Muscle of back (tissue), 11 donors: ENCODE results near the gene ECT2L. TPM values are rescaled to one million over a fixed set of nuclear protein-coding genes. Genes with fewer than 3 reads are reported as not detected.

ENCODE experiments used
- DNase-seq, 3 donors: peaks; one replicate each; pipeline versions ENCODE4 v3.0.0 to v3.0.0-alpha.2; 2013
- polyA plus RNA-seq, 10 donors: library from polyadenylated mRNA; unstranded; fragments of 120-200 nt; gene quantifications; one replicate each; pipeline ENCODE4 v1.2.1, GENCODE V29; 2013; ENCODE audit not compliant: insufficient read length in 10 of 10

ECT2L gene
- polyA plus RNA-seq, 10 donors = 0.05 to 0.71 (median 0.23) TPM

DNA sequence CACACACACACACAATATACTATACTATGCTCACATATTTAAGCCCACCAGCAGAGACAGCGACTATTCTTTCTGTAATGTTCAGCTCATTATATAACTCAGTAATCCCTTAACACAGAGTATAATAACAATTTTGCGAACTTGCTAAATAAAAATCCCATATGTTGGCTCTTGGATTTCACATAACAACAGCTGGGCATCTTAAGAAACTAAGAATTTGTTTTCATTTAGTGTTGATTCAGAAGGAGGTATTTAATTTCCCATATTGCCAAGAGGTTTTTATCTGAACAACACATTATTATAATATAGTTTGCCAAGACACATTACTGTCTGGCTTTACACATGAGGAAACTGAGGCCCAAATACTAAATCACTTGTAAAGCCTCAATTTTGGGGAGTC lies 7.4 kb downstream of the ECT2L start:
- DNase-seq = peak in 2 of 3 donors; percentile 28 to 65

DNA sequence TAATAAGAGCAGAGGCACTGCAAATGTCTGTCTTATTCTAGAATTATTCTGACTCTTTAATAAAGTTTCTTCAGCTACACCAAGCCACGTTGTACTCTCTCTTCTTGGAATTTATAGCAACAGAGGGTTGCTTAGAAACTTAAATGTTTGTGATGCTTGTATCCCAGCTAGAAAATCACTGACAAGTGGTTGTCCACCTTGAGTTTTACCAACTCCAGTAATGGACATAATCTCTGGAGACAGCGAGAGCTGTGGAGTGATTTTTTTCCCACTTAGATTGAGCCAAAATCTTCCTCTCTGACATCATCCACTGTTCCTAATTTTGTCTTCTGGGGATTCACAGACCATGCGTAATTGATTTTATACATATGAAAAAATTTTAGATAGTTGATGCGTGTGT lies 8.0 kb downstream of the ECT2L start:
- DNase-seq = peak; percentile 72 to 89 (median 79)

DNA sequence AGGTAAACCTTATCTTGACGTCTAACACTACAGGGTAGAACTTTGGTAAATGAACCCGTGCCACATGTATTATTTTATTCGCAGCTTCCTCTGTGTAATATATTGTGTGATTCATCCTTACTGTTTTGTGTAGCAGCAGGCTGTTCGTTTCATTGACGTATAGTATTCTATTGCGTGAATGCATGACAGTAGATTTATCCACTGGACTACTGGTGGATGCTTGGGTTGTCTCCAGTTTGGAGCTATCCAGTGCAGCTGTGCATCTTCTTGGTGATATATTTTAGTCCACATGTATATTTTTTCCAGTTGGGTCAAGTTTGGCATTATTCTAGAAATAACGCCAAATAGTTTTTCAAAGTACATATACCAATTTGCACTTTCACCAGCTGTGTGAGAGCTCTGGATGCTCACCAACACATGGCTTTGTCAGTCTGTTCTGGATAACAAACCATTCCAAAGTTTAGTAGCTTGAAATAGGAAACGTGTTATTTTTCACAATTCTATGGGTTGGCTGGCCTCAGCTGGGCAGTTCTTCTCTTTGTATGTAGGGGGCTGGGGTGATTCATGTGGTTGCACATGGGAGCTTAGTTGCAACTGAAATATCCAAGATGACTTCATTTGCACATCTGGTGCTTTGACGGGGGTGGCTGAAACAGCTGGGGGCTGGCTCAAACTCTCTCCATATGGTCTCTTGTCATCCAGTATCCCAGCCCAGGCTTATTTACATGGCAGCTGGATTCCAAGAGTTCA lies 9.3 kb downstream of the ECT2L start:
- peak; percentile 70 to 90 (median 81) for DNase-seq

DNA sequence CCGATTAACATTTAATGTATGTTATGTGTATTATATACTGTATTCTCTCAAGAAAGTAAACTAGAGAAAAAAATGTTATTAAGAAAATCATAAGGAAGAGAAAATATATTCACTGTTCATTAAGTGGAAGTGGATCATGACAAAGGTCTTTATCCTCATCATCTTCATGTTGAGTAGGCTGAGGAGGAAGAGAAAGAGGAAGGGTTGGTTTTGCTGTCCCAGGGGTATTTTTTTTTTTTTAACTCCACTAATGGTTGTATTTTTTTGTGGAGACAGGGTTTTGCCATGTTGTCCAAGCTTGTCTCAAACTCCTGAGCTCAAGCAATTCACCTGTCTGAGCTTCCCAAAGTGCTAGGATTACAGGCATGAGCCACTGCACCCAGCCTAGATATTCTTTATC lies 11.0 kb downstream of the ECT2L start:
- DNase-seq = no peak

DNA sequence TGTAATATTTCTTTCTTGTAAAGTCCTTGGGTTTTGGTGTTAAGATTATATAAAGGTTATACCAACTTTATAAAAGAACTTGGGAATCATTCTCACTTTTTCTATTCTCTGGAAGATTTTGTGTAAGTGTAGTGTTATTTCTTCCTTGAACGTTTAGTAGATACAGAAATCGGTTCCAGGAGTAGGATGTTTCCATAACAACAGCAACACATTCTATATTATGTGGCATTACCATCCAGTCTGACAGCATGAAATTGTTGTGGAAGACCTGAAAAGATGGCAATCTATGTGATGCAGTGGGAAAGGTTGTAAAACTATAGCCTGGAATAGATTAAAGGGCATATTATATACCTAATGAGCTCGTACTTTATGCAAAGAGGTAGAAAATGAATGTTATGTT lies 13.8 kb downstream of the ECT2L start:
- no peak for DNase-seq

DNA sequence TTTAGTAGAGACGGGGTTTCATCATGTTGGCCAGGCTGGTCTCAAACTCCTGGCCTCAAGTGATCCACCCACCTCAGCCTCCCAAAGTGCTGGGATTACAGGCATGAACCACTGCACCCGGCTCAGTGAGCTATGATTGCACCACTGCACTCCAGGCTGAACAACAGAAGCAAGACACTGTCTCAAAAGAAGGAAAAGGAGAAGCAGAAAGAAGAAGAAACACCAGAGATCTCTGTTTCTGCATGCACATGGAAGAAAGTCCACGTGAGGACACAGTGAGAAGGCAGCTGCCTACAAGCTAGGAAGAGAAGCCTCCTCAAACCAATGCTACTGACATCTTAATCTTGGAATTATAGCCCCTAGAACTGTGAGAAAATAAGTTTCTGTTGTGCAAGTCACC lies 16.0 kb downstream of the ECT2L start:
- DNase-seq = no peak

DNA sequence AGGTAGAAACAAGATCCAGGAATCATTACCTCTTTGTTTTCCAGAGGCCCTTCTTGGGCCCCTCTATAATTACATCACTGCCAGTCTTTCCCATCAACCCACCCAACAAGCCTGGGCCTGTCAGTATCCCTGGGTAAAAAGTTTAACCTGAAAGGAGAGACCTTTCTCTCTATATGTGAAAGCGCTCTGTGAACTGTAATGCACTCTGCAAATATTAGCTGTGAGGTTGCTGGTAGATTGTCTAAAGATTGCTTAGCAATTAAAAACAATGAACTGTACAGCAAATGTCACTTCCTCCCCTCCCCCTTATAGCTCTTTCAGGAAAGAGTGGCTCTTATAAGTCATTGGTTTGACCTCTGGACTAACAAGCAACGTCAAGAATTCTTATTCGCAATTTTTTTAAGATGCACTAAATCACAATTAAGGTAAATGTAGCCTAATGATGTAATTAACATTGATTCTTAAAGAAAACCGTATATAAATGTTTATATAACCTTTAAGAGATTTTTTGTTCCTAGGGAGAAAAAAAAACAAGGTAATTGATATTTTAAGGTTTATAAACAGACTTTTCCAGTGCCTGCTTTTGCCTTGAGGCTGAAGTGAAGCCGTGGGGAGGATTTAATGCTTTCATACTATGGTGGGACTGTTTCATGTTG lies 18.4 kb downstream of the ECT2L start:
- DNase-seq = no peak

DNA sequence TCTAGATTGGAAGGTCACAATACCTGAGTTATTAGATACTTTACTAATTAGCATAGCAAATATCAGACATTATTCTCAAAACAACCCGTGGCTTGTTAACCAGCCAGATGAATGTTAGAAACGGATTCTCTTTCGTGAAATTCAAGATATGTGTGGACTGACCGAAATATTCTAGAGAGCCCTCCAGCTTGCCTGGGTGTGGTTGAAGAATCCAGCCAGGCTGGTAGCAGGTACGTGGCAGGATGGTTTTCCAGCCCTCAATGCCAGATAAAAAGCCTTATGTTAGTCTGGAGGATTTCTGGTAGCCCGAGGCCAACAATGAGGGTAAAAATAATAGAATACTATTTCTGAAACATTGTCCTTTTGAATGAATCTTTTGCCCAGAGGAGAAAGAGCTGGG lies 19.3 kb downstream of the ECT2L start:
- no peak for DNase-seq

DNA sequence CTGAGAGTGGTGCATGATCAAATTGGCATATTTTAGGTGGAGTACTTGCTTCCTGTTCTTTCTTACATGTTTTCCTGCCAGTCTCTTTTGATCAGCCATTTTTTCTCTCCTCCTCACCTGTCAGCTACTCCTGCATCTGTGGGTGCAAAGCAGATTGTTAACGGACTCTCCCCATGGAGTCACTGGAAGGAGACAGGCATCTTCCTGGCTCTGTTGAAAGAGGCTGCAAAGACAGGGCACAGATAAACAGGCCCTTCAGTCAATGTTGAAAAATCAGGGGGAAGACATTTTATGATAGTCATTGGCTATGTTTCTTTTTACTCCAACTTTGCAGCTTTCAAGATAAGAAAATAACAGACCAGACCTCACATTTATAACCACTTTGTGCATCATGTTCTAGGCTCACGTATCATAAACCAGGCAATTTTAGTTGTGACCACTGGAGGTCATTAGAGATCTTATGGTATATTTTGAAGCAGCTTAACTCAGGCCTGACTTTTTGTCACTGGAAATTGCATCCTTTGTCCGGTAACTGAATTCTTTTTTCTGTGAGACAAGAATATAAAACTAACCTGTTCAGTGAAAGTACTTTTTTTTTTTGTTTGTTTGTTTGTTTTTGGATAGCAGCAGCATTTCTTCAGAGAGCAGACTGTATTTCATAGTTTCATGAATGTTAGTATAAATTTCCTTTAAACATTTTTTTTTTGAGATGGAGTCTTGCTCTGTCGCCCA lies 20.1 kb downstream of the ECT2L start:
- DNase-seq = peak; percentile 59 to 76 (median 62)

DNA sequence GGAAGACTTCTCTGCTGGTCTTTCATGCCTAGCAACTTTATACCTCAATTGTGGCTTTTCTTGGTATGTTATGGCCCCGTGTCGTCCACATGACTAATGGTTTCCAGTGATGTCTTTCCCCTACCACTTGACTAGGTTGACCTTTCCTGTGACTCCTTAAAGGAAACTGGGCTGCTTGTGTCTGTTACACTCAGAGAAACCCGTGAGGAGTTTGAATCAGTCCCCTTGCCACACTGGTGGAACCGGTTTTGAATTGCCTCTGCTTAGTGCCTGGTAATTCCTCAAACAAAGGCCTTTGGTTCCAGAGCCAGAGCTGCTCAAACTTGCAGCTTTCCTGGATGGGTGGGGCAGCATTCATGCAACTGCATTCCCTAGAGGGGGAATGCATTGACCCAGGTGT lies 21.9 kb downstream of the ECT2L start:
- DNase-seq = peak in 1 of 3 donors; percentile 39

DNA sequence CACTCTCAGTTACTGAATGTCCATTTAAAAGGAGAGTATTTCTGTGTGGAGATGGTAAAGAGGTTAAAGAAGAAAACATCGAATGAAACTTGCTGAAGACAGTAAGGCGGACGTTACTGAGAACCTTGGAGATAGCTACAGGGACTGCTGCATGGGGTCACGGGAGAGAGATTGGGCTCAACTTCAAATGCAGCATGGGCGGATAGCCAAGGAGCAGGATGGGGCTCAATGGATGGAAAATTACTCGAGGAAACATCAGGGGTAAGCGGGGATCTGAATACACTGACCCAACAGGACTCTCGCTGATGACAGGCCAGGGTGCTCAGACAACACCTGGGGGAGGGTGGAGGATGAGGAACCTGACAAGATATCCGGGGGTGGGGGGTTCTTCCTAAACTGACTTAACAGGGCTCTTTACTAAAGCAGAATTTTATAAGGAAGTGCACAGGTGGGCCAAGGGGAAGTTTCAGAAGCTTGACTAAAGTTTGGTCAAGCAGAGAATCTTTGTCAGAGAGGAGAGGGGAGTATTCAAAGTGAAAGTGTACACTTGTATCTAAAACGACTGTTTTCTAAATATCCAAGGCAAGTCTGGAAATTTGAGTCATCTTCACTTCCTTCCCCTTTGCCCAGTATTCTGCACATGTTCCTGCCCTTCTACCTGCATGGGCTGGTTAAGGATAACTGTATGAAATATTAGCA lies 22.8 kb downstream of the ECT2L start:
- no peak for DNase-seq

DNA sequence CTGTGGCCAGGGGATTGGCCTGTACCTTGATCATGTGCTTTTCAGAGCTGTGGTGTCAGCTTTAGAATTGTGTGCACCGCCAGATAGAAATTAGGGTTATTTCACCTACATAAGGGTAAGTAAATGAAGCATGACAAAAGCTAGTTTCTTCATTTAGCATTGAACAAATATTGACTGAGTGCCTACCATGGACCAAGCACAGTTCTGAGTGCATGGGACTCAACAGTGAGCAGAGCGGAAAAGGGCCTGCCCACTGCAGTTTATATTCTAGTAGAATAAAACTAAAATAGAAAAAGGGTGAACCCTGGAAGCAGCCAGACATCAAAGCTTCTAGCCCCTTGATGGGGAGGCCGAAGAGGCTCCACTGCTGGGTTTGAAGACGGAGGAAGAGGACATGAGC lies 25.6 kb downstream of the ECT2L start:
- DNase-seq = no peak

DNA sequence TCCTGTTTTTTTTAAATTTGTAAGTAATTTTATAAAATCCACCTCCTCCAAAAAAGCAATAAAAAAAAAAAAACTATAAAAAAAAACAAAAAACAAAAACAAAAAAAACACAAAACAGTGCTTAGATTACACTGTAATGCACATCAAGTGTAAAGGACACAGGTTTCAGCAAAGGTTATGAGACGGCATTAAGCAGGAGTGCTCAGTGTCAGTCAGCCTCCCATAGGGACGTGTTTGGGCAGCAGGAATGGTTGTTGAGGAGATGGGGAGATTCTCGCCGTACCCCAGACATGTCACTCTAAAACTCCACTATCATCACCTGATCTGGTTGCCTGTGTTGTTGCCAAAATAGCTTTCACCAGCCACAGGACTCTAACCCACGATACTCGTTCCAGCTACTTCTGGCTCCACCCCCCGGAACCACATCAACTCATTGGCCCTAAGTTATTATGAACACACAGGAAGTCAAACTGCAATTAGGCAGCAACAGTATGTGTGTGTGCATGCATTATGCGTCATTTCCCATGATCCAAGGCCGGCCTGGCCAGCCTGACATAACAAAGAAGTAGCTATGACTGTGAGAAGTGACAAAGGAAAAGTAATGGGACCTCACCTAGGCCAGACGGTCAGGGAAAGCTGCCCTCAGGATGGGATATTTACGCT lies 28.7 kb downstream of the ECT2L start:
- DNase-seq = no peak

DNA sequence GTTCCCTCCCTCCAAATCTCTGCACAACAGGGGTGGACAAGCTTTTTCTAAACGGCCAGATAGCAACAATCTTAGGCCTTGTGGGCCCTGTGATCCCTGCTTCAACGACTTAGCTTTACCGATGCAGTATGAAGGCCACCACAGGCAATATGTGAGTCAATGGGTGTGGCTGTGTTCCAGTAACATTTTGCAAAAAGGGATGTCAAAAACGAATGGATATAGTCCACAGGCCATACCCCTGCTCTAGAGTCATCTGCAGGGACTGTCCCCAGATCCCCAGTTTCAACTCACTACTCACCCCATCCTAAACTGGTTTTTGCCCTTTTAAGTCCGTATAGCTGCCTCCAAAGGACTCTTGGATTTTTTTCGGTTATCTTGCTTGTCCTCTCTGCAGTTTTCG lies 34.4 kb downstream of the ECT2L start:
- no peak for DNase-seq

DNA sequence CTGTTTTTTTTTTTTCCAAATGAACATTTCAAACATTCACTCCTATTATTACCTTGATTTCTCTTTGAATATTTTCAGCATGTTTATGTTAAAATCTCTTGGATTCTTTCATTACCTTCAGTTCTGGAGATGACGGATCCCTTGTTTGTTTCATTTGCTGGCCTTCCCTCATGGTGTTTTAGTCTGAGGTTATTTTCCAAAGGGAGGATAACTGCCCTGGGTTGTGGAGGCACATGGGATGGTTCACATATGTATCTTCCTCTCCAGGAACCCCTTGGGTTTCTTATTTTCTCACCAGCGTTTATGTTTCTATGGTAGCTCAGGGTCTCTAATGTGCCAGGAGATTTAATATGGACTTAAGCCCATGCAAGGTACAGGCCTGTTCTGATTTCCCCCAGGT lies 36.3 kb downstream of the ECT2L start:
- DNase-seq = no peak

DNA sequence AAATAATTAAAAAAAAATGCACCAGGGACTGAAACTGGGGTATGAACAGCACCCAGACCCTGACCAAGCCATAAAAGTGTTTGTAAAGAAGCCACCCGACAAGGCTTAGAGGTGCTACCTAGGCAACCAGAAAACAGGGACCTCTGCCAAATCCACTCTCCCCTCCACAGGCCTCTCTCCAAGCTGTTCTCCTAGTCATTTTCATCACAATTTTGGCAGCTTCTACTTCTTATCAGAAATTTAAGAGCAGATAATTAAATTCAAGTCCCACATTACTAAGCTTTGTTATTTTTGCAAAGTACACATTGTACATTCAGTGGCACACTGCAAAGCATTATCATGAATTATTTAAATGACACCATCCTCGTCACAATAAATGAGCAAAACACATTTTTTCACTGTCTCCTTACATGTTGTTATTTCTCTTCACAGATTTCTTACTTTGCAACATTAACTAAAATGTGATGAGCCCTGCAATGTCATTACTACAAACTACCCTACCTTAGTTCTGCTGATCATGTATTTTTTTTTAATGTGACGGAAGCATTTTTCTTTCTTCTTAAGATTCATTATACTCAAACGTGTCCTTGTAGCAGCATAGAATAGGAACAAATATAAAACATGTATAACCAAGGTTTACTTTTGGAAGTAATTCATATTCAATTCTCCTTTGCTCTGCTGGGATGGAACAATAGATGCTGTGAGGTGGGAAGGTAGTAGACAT lies 38.1 kb downstream of the ECT2L start:
- DNase-seq = peak in 2 of 3 donors; percentile 55 to 66

DNA sequence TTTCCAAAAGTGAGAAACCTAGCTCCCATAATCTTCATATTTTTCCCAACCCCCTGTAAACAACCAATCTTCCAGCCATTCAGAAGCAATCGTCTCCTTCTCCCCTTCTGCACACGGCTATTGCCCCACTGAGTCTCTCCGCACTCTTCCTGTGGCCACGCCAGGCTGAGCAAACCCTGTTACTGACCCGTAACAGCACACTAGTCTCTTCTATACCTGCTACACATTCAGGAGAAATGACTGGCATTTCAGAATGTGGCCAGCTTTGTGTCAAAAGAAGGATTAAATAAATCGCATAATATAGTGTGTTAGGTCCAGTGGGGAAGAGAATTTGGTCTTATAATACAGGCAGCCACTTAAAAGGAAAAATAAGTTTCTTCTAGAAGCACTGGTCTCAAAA lies 41.4 kb downstream of the ECT2L start:
- no peak for DNase-seq

DNA sequence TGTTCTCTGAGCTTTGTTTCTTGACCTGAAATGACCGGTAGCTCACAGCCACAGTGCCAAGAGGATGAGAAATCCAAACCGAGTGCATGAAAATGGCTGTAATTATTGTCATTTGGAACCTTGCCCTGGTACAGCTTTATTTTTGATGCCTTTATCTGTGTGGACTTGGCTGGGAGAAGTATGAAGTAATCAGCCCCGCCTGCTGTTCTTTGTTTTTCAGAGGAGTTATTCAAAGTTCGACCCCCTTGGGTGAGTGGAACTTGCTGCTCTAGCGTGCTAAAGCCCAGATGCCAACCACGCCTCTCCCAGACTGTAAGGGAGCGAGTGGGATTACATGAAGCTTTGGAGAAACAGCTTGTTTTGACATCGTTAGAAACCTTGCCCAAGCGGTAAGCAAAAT lies 48.3 kb downstream of the ECT2L start:
- peak in 2 of 3 donors; percentile 26 to 67 for DNase-seq

DNA sequence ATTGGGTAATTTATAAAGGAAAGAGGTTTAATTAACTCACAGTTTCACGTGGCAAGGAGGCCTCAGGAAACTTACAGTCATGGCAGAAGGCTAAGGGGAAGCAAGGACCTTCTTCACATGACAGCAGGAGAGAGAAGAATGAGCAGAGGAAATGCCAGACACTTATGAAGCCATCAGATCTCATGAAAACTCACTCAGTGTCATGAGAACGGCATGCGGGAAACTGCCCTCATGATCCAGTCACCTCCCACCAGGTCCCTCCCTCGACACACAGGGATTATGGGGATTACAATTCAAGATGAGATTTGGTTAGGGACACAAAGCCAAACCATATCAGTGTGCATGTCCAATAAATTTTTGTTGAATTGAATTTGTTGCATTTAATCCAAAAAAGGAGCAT lies 52.0 kb downstream of the ECT2L start:
- DNase-seq = no peak

DNA sequence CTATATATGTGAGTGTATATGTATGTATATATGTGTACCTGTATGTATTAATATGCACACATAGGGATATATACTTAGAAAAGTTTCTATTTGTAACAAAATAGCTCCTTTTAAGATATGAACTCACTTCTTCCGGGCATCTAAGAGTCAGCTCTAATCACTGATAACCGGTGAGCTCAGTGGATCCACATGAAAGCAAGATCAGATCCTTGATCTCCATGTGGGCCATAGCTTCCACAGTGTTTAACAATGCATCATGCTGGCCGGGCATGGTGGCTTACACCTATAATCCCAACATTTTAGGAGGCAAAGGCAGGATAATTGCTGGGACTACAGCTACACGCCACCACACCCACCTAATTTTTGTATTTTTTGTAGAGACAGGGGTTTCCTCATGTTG lies 52.6 kb downstream of the ECT2L start:
- no peak for DNase-seq

DNA sequence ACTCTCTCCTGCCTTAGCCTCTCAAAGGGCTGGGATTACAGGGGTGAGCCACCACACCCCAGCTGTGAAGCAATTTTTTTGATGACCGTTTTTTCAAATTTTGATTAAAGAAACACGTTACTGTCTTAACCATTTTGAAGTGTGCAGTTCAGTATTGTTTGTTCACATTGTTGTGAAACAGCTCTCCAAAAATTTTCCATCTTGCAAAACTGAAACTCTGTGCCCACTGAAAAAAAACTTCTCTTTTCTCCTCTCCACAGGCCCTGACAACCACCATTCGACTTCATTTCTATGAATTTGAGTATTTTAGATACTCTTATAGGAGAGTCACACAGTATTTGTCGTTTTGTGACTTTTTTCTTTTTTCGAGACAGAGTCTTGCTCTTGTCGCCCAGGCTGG lies 53.9 kb downstream of the ECT2L start:
- DNase-seq = no peak
